ENCODE measurements around the gene ARSI.

ARSI gene

DNA sequence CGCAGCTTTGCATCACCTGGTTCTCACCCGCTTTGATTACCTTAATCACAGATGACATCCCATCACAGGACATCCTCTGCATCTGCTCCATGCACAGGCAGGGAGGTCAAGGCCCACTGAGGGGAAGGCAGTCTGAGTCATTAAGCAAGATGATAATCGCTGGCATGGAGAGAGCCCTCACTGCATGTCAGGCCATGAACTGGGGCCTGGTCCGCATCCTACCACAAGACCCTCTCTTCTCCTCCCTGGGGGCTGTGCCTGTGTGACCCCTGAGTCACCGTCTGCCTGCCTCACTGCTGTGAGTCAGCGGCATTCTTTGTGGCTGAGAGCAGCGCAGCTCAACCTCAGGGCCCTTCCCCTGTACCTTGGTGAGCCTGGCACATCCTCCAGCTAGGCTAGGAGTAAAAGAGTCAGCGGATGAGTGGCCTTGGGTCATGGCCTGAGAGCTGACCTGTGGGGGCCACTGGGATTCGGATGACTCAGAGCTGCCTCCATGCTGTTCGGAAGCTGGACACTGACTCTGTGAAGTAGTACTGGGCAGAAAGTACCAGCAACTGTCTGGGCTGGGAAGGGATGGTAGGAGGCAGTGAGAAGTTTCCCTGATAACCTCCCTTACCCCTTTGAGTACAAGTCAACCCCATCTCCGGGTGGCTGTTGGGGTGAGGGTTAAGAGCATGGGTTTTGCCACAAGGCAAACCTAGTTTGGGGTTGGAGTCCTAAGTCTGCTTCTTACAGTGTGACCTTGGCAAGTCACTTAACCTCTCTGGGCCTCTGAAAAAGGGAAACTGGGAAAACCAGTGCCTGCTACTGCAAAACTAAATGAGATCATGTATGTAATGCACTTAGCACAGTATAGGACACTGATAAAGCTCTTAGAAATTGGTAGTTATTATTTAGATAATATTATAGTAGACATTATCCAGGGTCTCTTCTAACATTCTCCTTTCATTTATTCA, 14.6 kb upstream of the ARSI start:
- Histone ChIP-seq H3K4me1 (ENCODE audit: control insufficient read depth, insufficient read depth, low read length, unreplicated experiment) (peaks cover 56% of the 10 kb centered on the region), H3K4me3 (ENCODE audit: low read depth, low read length) (no peak overlapping the region), H3K79me2 (ENCODE audit: control insufficient read depth, insufficient read depth, low read length, unreplicated experiment) (no peaks in the 10 kb centered on the region), H3K36me3 (ENCODE audit: insufficient read depth, low read length) (no peaks in the 10 kb centered on the region), H3K27me3 (ENCODE audit: insufficient read depth, low read length) (no peaks in the 10 kb centered on the region), H3K27ac (ENCODE audit: low read depth, low read length) (peak overlapping the region; percentile 90), H2AFZ (ENCODE audit: low read length, unreplicated experiment) (no peak overlapping the region)

DNA sequence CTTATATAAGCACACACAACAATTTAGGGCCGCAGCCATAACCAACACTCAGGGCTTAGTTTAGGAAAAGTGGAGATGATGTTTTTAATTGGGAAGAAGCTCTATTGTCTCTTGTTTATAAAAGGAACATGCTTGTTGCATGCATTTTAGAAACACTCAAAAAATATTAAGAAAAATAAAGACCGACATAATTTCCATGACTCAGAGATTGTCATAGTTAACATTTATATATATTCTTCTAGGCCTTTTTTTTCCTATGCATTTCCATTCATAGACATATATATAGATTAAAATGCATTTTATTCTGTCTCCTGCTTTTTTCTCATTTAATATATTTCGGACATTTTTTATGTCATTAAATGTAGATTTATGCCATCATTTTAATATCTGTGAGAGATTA, 13.6 kb upstream of the ARSI start:
- Histone ChIP-seq H3K27ac (ENCODE audit: low read depth, low read length) (peak overlapping the region; percentile 90), H3K4me1 (ENCODE audit: control insufficient read depth, insufficient read depth, low read length, unreplicated experiment) (peaks cover 46% of the 10 kb centered on the region)

DNA sequence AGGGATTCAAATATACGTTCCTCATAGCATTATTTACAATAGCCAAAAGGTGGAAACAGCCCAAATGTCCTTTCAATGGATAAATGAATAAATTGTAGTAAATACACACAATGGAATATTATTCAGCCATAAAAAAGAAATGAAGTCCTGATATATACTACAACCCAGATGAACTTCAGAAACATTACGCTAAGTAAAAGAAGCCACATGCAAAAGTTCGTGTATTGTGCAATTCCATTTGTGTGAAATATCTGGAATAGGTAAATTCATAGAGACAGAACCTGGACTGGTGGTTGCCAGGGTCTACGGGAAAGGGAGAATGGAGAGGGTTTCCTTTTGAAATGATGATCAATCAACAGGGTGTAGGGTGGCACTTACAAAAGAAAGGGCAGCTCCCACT, 12.5 kb upstream of the ARSI start:
- Histone ChIP-seq H3K79me2 (ENCODE audit: control insufficient read depth, insufficient read depth, low read length, unreplicated experiment) (no peaks in the 10 kb centered on the region), H3K4me3 (ENCODE audit: low read depth, low read length) (no peak overlapping the region), H3K36me3 (ENCODE audit: insufficient read depth, low read length) (no peaks in the 10 kb centered on the region), H2AFZ (ENCODE audit: low read length, unreplicated experiment) (no peak overlapping the region), H3K27ac (ENCODE audit: low read depth, low read length) (no peak overlapping the region), H3K4me1 (ENCODE audit: control insufficient read depth, insufficient read depth, low read length, unreplicated experiment) (peaks cover 36% of the 10 kb centered on the region), H3K27me3 (ENCODE audit: insufficient read depth, low read length) (no peaks in the 10 kb centered on the region)

More for the DNA sequence above, 13.6 kb upstream of the ARSI start:
- H3K36me3 ChIP-seq (ENCODE audit: insufficient read depth, low read length) = no peaks in the 10 kb centered on the region
- H3K79me2 ChIP-seq (ENCODE audit: control insufficient read depth, insufficient read depth, low read length, unreplicated experiment) = no peaks in the 10 kb centered on the region
- no peaks in the 10 kb centered on the region for H3K27me3 ChIP-seq (ENCODE audit: insufficient read depth, low read length)
- no peak overlapping the region for H2AFZ ChIP-seq (ENCODE audit: low read length, unreplicated experiment)
- no peak overlapping the region for H3K4me3 ChIP-seq (ENCODE audit: low read depth, low read length)

DNA sequence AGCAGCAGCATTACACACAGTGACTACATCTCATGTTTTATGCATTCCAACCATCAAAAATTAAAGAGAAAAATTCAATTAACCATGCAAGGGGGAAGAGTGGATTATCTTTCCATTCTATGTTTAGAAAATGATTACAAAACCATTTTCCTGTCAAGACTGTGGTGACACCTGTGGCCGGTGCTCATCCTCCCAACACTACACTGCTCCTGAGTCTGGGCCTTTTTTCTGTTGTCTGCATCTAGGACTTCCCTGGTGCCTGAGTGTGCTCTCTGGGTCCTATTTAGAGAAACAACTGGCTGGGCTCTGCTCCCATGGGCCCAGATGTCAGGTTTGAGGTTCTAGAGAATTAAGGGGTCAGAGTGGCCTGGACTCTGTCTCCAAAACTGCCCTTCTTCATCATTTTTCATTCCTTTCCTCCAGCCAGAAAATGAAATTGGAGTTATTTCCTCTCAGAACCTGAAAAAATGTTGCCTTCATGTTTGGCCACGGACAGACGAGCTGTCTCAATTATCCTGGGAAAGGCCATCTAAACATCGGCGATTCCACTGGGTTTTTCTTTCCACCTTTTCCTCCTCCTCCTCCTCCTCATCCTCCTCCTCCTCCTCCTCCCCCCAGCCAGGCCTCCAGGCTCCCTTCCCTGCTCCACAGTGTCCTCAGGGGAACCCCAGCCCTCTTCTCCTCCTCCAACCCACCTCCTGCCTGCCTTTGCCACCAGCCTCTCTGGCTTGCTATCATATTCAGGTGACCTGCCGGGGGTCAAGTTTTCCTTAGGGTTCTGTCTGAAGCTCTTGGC, 11.4 kb upstream of the ARSI start:
- Histone ChIP-seq H3K27ac (ENCODE audit: low read depth, low read length) (no peak overlapping the region), H3K27me3 (ENCODE audit: insufficient read depth, low read length) (no peaks in the 10 kb centered on the region), H3K4me3 (ENCODE audit: low read depth, low read length) (no peak overlapping the region), H2AFZ (ENCODE audit: low read length, unreplicated experiment) (no peak overlapping the region), H3K79me2 (ENCODE audit: control insufficient read depth, insufficient read depth, low read length, unreplicated experiment) (no peaks in the 10 kb centered on the region), H3K36me3 (ENCODE audit: insufficient read depth, low read length) (no peaks in the 10 kb centered on the region), H3K4me1 (ENCODE audit: control insufficient read depth, insufficient read depth, low read length, unreplicated experiment) (peaks cover 25% of the 10 kb centered on the region)

DNA sequence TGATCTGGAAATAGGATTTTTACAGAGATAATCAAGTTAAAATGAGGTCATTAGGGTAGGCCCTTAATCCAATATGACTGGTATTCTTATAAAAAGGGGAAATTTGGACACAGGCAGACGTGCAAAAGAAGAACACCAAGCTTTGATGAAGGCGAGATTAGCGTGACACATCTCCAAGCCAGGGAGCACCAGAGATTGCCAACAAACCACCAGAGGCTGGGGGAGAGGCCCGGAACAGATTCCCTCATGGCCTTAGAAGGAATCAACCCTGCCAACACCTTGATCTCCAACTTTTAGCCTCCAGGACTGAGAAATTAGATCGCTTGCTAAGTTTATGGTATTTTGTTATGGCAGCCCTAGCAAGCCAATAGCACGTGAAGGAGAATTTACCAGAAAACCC, 10.8 kb upstream of the ARSI start:
- peaks cover 19% of the 10 kb centered on the region for H3K4me1 ChIP-seq (ENCODE audit: control insufficient read depth, insufficient read depth, low read length, unreplicated experiment)
- no peak overlapping the region for H3K27ac ChIP-seq (ENCODE audit: low read depth, low read length)
- no peak overlapping the region for H2AFZ ChIP-seq (ENCODE audit: low read length, unreplicated experiment)
- H3K36me3 ChIP-seq (ENCODE audit: insufficient read depth, low read length) = no peaks in the 10 kb centered on the region
- no peak overlapping the region for H3K4me3 ChIP-seq (ENCODE audit: low read depth, low read length)
- no peaks in the 10 kb centered on the region for H3K79me2 ChIP-seq (ENCODE audit: control insufficient read depth, insufficient read depth, low read length, unreplicated experiment)
- H3K27me3 ChIP-seq (ENCODE audit: insufficient read depth, low read length) = no peaks in the 10 kb centered on the region

DNA sequence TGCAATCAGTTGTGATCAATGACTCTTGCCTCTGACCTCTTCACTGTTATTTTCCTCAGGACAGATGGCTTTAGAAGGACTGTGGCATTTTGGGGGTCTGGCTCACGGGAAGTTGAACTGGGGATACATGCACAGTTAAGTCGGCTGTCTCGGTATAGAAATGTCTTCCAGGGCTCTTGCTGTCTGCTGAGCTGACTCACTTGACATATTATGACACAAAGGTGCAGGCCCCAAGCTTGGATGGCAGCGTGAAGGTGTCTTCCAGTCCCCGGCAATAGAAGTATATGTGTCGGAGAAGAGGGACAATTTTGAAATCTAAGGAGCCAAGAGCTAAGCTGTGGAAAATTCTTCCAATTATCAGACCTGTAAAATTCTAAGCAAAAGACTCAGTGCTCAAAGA, 9.8 kb upstream of the ARSI start:
- Histone ChIP-seq H3K79me2 (ENCODE audit: control insufficient read depth, insufficient read depth, low read length, unreplicated experiment) (no peaks in the 10 kb centered on the region), H3K27me3 (ENCODE audit: insufficient read depth, low read length) (no peaks in the 10 kb centered on the region), H3K4me3 (ENCODE audit: low read depth, low read length) (no peak overlapping the region), H3K27ac (ENCODE audit: low read depth, low read length) (no peak overlapping the region), H2AFZ (ENCODE audit: low read length, unreplicated experiment) (no peak overlapping the region), H3K36me3 (ENCODE audit: insufficient read depth, low read length) (no peaks in the 10 kb centered on the region), H3K4me1 (ENCODE audit: control insufficient read depth, insufficient read depth, low read length, unreplicated experiment) (peaks cover 9% of the 10 kb centered on the region)

DNA sequence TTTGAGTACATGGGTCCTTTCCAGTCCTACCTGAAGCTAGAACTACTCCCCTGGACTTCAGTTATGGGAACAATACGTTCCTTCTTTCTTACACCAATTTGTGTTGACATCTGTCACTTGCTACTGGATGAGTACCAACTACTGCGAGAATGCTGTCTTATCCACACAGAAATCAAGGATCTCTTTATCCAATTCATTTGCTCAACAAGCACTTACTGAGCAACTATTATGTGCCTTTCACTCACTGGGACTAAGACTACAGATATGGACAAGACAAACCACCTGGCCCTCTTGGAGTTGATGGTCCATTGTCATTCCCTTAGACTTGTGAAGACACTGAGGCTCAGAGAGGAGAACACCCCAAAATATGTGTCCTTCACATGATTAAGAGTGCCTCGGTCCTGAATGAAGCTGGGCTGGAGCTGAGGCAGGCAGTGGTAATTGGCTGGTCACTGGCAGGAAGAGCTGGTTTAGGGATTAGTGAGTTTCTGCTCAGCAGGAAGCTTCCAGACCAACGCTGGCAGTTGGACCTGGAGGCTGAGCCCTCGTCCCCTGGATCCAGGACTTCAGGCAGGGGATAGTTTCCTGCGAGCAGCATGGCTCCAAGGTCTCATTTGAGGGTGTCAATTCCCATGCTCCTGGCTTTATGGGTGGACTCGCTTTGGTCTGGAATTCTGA, 8.4 kb upstream of the ARSI start:
- Histone ChIP-seq H3K27ac (ENCODE audit: low read depth, low read length) (no peak overlapping the region), H2AFZ (ENCODE audit: low read length, unreplicated experiment) (no peak overlapping the region), H3K4me1 (ENCODE audit: control insufficient read depth, insufficient read depth, low read length, unreplicated experiment) (no peaks in the 10 kb centered on the region), H3K36me3 (ENCODE audit: insufficient read depth, low read length) (no peaks in the 10 kb centered on the region), H3K4me3 (ENCODE audit: low read depth, low read length) (no peak overlapping the region), H3K79me2 (ENCODE audit: control insufficient read depth, insufficient read depth, low read length, unreplicated experiment) (no peaks in the 10 kb centered on the region), H3K27me3 (ENCODE audit: insufficient read depth, low read length) (no peaks in the 10 kb centered on the region)

DNA sequence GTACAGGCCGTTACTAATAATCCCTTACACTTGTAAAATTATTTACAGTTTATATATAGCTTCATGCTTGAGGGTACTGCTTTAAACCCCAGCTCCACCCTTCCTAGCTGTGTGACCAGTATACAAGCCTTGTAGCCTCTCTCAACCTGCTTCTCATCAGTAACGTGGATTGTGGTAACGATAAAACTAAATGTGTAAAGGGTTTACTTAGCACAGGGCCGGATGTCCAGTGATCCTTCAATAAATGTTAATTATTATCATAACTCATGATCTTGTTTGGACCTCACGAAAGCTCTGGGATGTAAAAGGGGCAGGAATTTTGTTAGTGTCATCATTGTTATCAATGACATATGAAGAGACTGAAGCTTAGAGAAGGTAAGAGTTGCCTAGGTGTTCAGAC, 7.5 kb upstream of the ARSI start:
- Histone ChIP-seq H3K27ac (ENCODE audit: low read depth, low read length) (no peak overlapping the region), H2AFZ (ENCODE audit: low read length, unreplicated experiment) (no peak overlapping the region), H3K4me1 (ENCODE audit: control insufficient read depth, insufficient read depth, low read length, unreplicated experiment) (no peaks in the 10 kb centered on the region), H3K4me3 (ENCODE audit: low read depth, low read length) (no peak overlapping the region), H3K36me3 (ENCODE audit: insufficient read depth, low read length) (no peaks in the 10 kb centered on the region), H3K79me2 (ENCODE audit: control insufficient read depth, insufficient read depth, low read length, unreplicated experiment) (no peaks in the 10 kb centered on the region), H3K27me3 (ENCODE audit: insufficient read depth, low read length) (no peaks in the 10 kb centered on the region)

DNA sequence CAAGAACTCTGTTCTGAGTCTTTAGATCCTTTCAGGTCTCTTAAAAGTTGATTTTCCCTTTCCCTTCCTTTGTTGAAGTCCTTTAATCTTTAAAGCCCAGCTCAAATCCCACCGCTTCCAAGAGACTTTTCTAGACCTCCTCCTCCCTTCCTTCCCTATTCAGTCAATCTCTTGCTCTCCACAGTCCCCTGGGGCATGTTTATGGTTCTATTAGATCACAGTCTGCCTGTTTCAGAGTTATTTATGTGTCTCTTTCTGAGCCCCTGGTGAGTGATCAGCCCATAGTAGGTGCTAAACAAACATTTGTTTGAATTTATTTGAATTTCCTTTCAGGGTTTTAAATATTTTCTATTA, 7.2 kb upstream of the ARSI start:
- H2AFZ ChIP-seq (ENCODE audit: low read length, unreplicated experiment) = no peak overlapping the region
- H3K27me3 ChIP-seq (ENCODE audit: insufficient read depth, low read length) = no peaks in the 10 kb centered on the region
- H3K4me3 ChIP-seq (ENCODE audit: low read depth, low read length) = no peak overlapping the region
- H3K79me2 ChIP-seq (ENCODE audit: control insufficient read depth, insufficient read depth, low read length, unreplicated experiment) = no peaks in the 10 kb centered on the region
- H3K36me3 ChIP-seq (ENCODE audit: insufficient read depth, low read length) = no peaks in the 10 kb centered on the region
- no peaks in the 10 kb centered on the region for H3K4me1 ChIP-seq (ENCODE audit: control insufficient read depth, insufficient read depth, low read length, unreplicated experiment)
- no peak overlapping the region for H3K27ac ChIP-seq (ENCODE audit: low read depth, low read length)

DNA sequence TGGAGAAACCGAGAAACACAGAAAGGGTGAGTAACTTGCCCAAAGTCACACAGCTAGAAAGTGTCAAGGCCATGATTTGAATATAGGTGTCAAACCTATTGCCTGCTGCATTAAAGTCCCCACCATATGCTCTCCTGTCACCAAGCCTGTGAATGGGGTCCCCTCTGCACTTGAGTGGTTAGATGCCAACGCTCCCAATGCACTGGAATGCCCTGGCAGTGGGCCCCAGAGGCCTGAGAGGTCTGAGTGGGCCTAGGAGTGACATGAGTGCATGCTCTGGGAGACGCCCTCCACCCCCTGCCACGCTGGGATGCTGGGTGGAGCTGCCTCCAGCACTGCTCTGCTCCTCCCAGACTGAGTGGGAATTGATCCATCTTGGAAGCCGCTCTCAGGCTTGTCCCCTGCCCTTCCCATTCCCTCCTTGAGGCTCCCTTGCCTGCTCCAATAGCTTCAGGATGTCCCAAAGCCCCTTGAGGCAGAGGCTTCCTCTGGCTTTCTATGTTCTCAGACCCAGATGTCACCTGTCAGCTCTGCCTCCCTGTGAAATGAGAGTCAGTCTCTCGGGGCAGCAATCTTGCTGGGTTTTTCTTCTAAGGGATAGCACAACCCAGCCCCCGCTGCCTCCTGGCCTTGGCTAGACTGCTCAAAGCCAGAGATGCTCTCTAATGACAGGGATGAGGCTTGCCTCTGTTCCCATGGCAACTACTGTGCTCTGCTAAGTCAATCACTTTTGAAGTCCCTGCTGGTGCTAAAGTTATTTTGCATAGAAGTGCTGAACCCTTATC, 6.6 kb upstream of the ARSI start:
- Histone ChIP-seq H3K4me1 (ENCODE audit: control insufficient read depth, insufficient read depth, low read length, unreplicated experiment) (no peaks in the 10 kb centered on the region), H3K79me2 (ENCODE audit: control insufficient read depth, insufficient read depth, low read length, unreplicated experiment) (no peaks in the 10 kb centered on the region), H3K36me3 (ENCODE audit: insufficient read depth, low read length) (no peaks in the 10 kb centered on the region), H3K4me3 (ENCODE audit: low read depth, low read length) (no peak overlapping the region), H2AFZ (ENCODE audit: low read length, unreplicated experiment) (no peak overlapping the region), H3K27ac (ENCODE audit: low read depth, low read length) (no peak overlapping the region), H3K27me3 (ENCODE audit: insufficient read depth, low read length) (no peaks in the 10 kb centered on the region)

Measured in ACC112 (cell line).